GM12878 (cell line): ENCODE measurements around the gene SSU72. TPM values are rescaled to one million over a fixed set of nuclear protein-coding genes. Genes with fewer than 3 reads are reported as not detected.

Experiments used
- CBX5 ChIP-seq: sonication (generic); IDR thresholded peaks from 2 replicates; pipeline ENCODE4 v1.6.1; 2016; ENCODE audit warnings: low read depth, moderate library complexity, mild to moderate bottlenecking, inconsistent platforms
- E2F8 ChIP-seq: fragments of 450-650 bp; IDR thresholded peaks from 2 replicates; pipeline ENCODE4 v1.6.1; 2018; ENCODE audit warnings: mild to moderate bottlenecking, low read depth, moderate library complexity; ENCODE audit not compliant: partially characterized antibody
- E4F1 ChIP-seq: fragments of 450-650 bp; IDR thresholded peaks from 2 replicates; pipeline ENCODE4 v1.6.1; 2018; ENCODE audit warnings: borderline replicate concordance, mild to moderate bottlenecking; ENCODE audit not compliant: partially characterized antibody
- EGR1 ChIP-seq, 2 experiments: IDR thresholded peaks; 1 replicate in 1 of 2; 2 replicates in 1 of 2; pipeline ENCODE4 v1.6.1; 2011 to 2012; ENCODE audit warnings: low read depth in 2 of 2, low read length in 2 of 2, borderline replicate concordance in 1 of 2, mild to moderate bottlenecking in 1 of 2, moderate library complexity in 1 of 2
- ELK1 ChIP-seq: IDR thresholded peaks from 2 replicates; pipeline ENCODE4 v1.6.1; 2012; ENCODE audit warnings: low read depth, low read length, improper control_type of control experiment
- IKZF1 ChIP-seq: fragments of 450-650 bp; conservative IDR thresholded peaks from 2 replicates; pipeline ENCODE4 v1.6.1; 2017; ENCODE audit warnings: antibody characterized with exemption, mild to moderate bottlenecking
- IRF4 ChIP-seq: IDR thresholded peaks from 2 replicates; pipeline ENCODE4 v1.6.1; 2011; ENCODE audit warnings: low read depth, low read length
- MEF2A ChIP-seq: IDR thresholded peaks from 2 replicates; pipeline ENCODE4 v1.6.1; 2011; ENCODE audit warnings: low read depth, mild to moderate bottlenecking, low read length, moderate library complexity; ENCODE audit not compliant: insufficient read depth
- MYB ChIP-seq: fragments of 150-350 bp; IDR thresholded peaks from 2 replicates; pipeline ENCODE4 v1.6.1; 2014; ENCODE audit warnings: mild to moderate bottlenecking, low read depth, low read length, borderline replicate concordance
- NBN ChIP-seq: fragments of 450-650 bp; IDR thresholded peaks from 2 replicates; pipeline ENCODE4 v1.6.1; 2016
- NRF1 ChIP-seq: conservative IDR thresholded peaks from 2 replicates; pipeline ENCODE4 v1.6.1; 2011; ENCODE audit warnings: mild to moderate bottlenecking, low read depth, low read length, improper control_type of control experiment
- POLR2AphosphoS2 ChIP-seq: IDR thresholded peaks from 2 replicates; pipeline ENCODE4 v1.6.1; 2011; ENCODE audit warnings: low read depth, mild to moderate bottlenecking, low read length, improper control_type of control experiment, moderate library complexity
- RCOR1 ChIP-seq: conservative IDR thresholded peaks from 2 replicates; pipeline ENCODE4 v1.6.1; 2012; ENCODE audit warnings: low read depth, low read length, improper control_type of control experiment
- RUNX3 ChIP-seq: IDR thresholded peaks from 2 replicates; pipeline ENCODE4 v1.6.1; 2012; ENCODE audit warnings: low read length, inconsistent platforms
- SIN3A ChIP-seq: IDR thresholded peaks from 2 replicates; pipeline ENCODE4 v1.6.1; 2012; ENCODE audit warnings: low read depth, low read length, improper control_type of control experiment
- WRNIP1 ChIP-seq: IDR thresholded peaks from 2 replicates; pipeline ENCODE4 v1.6.1; 2011; ENCODE audit warnings: low read depth, low read length, improper control_type of control experiment, borderline replicate concordance
- ZNF207 ChIP-seq: fragments of 450-650 bp; IDR thresholded peaks from 2 replicates; pipeline ENCODE4 v1.6.1; 2014; ENCODE audit warnings: antibody characterized with exemption, mild to moderate bottlenecking, borderline replicate concordance
- ZNF622 ChIP-seq: fragments of 450-650 bp; IDR thresholded peaks from 2 replicates; pipeline ENCODE4 v1.6.1; 2017; ENCODE audit warnings: mild to moderate bottlenecking, inconsistent platforms
- ZZZ3 ChIP-seq: IDR thresholded peaks from 2 replicates; pipeline ENCODE4 v1.6.1; 2011; ENCODE audit warnings: low read depth; ENCODE audit not compliant: control insufficient read depth, insufficient read length
- polyA plus RNA-seq, 11 experiments: library from polyadenylated mRNA; depleted of rRNA in 4 of 11; unstranded in 6 of 11; stranded (reverse) in 5 of 11; fragments of >200 nt; fragmentation: Nextera tagmentation in 4 of 11; fragmentation: Illumina TruSeq in 1 of 11; extraction: Ambion mirVana in 4 of 11; extraction: Trizol in 1 of 11; gene quantifications; 1 replicate in 1 of 11; 2 replicates in 10 of 11; pipeline versions ENCODE4 v1.2.1 to v1.2.3, GENCODE V29; 2011 to 2016; ENCODE audit warnings: inconsistent platforms in 2 of 11, missing spikeins in 2 of 11, low read depth in 1 of 11
- total RNA-seq, 4 experiments: library from RNA; depleted of rRNA in 3 of 4; stranded (reverse); fragments of >200 nt in 3 of 4; fragmentation: Illumina TruSeq in 1 of 4; extraction: Trizol in 1 of 4; gene quantifications; 2 replicates each; pipeline versions ENCODE4 v1.2.1 to v1.2.3, GENCODE V29; 2013 to 2021
- TF ChIP-seq, protein P1 (sequence below): IDR thresholded peaks from 2 replicates; pipeline ENCODE4 v1.6.1; 2011; ENCODE audit warnings: borderline replicate concordance, low read depth, mild to moderate bottlenecking, moderate library complexity, mixed read lengths, low read length; ENCODE audit not compliant: insufficient read depth; ENCODE audit errors: extremely low read length
- TF ChIP-seq, protein P2 (sequence below): fragments of 450-650 bp; IDR thresholded peaks from 2 replicates; pipeline ENCODE4 v1.6.1; 2016; ENCODE audit warnings: mild to moderate bottlenecking

SSU72 gene
- total and polyA plus RNA-seq, 10 of the 15 experiments (the other 5 are each of a cell fraction or from before 2014, with no cell fraction given): 28.6 to 172 (median 67.7) TPM

- TF ChIP-seq NBN: peak; percentile 90
- no peak for TF ChIP-seq WRNIP1
- TF ChIP-seq ELK1: no peak
- TF ChIP-seq IRF4: no peak
- no peak for TF ChIP-seq ZNF622
- peak; percentile 82 for TF ChIP-seq NRF1
- no peak for TF ChIP-seq POLR2AphosphoS2
- TF ChIP-seq MEF2A: no peak
- peak; percentile 27 to 74; a peak in 2 of 3 replicates for TF ChIP-seq EGR1 (IDR thresholded peaks at IDR 0.05; ENCODE audit: borderline replicate concordance in 1 of 2, low read depth in 2 of 2, low read length in 2 of 2)
- TF ChIP-seq RCOR1: peak; percentile 80; the same call in 1 of the 2 replicates
- no peak for TF ChIP-seq E2F8
- TF ChIP-seq, protein P1, sequence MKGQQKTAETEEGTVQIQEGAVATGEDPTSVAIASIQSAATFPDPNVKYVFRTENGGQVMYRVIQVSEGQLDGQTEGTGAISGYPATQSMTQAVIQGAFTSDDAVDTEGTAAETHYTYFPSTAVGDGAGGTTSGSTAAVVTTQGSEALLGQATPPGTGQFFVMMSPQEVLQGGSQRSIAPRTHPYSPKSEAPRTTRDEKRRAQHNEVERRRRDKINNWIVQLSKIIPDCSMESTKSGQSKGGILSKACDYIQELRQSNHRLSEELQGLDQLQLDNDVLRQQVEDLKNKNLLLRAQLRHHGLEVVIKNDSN: no peak
- peak; percentile 79; the same call in 1 of the 2 replicates for TF ChIP-seq SIN3A
- TF ChIP-seq, protein P2, sequence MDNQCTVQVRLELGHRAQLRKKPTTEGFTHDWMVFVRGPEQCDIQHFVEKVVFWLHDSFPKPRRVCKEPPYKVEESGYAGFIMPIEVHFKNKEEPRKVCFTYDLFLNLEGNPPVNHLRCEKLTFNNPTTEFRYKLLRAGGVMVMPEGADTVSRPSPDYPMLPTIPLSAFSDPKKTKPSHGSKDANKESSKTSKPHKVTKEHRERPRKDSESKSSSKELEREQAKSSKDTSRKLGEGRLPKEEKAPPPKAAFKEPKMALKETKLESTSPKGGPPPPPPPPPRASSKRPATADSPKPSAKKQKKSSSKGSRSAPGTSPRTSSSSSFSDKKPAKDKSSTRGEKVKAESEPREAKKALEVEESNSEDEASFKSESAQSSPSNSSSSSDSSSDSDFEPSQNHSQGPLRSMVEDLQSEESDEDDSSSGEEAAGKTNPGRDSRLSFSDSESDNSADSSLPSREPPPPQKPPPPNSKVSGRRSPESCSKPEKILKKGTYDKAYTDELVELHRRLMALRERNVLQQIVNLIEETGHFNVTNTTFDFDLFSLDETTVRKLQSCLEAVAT: peak; percentile 96
- TF ChIP-seq ZZZ3: no peak
- TF ChIP-seq MYB: no peak
- no peak; the same call in 1 of the 2 replicates for TF ChIP-seq RUNX3
- no peak for TF ChIP-seq CBX5
- peak; percentile 95 for TF ChIP-seq ZNF207
- TF ChIP-seq E4F1: peak; percentile 44
- peak; percentile 96 for TF ChIP-seq IKZF1
These were observed 63.0 kb downstream of the SSU72 start, which contains the start of gene ATAD3A (continued) for GRCh38 chr1:1511533-1512285.
